ENCODE measurements around the gene ASXL1. TPM values are rescaled to one million over a fixed set of nuclear protein-coding genes. Genes with fewer than 3 reads are reported as not detected.
A peak's percentile ranks its signal among the peaks of the same experiment; 100 is the strongest.

ASXL1 gene
- total and polyA plus RNA-seq, 9 of the 15 experiments (the other 6 are each of a cell fraction or from before 2014, with no cell fraction given) = 6.5 to 65.3 (median 32.3) TPM

DNA sequence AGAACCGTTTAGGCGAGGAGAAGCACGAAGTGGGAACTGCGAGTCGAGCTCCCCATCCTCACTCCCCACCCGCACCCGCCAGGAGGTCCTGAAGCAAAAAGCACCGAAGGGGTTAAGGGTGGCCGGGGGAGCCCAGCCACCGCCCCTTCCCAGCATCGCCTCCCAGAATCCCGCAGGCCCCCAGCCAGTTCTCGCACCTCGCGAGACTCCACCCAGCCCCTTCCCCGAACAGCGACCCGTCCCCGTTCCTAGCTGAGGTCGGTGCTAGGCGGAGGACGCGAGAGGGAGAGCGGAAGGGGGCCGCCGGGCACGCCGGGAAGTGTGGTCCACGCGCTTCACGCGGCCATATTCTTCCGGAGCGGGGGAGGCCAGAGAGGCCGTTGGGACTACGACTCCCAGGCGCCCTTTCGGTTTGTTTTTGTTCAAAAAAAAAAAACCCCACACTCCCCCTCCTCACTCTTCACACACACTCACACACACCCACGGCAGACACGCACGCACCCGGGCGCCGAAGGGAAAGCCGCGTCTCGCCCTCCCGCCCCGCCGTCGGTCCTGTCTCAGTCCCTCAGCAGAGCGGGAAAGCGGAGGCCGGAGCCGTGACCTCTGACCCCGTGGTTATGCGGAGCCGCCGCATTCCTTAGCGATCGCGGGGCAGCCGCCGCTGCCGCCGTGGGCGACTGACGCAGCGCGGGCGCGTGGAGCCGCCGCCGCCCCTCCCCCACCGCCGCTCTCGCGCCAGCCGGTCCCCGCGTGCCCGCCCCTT is at the start of gene ASXL1 (continued):
- TF ChIP-seq, protein P1, sequence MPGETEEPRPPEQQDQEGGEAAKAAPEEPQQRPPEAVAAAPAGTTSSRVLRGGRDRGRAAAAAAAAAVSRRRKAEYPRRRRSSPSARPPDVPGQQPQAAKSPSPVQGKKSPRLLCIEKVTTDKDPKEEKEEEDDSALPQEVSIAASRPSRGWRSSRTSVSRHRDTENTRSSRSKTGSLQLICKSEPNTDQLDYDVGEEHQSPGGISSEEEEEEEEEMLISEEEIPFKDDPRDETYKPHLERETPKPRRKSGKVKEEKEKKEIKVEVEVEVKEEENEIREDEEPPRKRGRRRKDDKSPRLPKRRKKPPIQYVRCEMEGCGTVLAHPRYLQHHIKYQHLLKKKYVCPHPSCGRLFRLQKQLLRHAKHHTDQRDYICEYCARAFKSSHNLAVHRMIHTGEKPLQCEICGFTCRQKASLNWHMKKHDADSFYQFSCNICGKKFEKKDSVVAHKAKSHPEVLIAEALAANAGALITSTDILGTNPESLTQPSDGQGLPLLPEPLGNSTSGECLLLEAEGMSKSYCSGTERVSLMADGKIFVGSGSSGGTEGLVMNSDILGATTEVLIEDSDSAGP (CRISPR knock-in tag; IDR thresholded peaks at IDR 0.05) = no peak
- TF ChIP-seq ESRRA (IDR thresholded peaks at IDR 0.05; ENCODE audit: borderline replicate concordance, low read depth) = peak; percentile 49; the same call in 1 of the 2 replicates
- TF ChIP-seq CCAR2 (IDR thresholded peaks at IDR 0.05; ENCODE audit: low read depth, low read length) = no peak
- TF ChIP-seq MCM3 (IDR thresholded peaks at IDR 0.05) = no peak
- TF ChIP-seq FOS (IDR thresholded peaks at IDR 0.05; ENCODE audit: extremely low read depth, insufficient read length) = no peak
- TF ChIP-seq SREBF2 (CRISPR knock-in tag; IDR thresholded peaks at IDR 0.05) = no peak
- TF ChIP-seq, protein P2, sequence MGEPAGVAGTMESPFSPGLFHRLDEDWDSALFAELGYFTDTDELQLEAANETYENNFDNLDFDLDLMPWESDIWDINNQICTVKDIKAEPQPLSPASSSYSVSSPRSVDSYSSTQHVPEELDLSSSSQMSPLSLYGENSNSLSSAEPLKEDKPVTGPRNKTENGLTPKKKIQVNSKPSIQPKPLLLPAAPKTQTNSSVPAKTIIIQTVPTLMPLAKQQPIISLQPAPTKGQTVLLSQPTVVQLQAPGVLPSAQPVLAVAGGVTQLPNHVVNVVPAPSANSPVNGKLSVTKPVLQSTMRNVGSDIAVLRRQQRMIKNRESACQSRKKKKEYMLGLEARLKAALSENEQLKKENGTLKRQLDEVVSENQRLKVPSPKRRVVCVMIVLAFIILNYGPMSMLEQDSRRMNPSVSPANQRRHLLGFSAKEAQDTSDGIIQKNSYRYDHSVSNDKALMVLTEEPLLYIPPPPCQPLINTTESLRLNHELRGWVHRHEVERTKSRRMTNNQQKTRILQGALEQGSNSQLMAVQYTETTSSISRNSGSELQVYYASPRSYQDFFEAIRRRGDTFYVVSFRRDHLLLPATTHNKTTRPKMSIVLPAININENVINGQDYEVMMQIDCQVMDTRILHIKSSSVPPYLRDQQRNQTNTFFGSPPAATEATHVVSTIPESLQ (CRISPR knock-in tag; IDR thresholded peaks at IDR 0.05) = 0 out of 2 replicates have a peak, but pooled peaks have one; percentile 29
- TF ChIP-seq, protein P3, sequence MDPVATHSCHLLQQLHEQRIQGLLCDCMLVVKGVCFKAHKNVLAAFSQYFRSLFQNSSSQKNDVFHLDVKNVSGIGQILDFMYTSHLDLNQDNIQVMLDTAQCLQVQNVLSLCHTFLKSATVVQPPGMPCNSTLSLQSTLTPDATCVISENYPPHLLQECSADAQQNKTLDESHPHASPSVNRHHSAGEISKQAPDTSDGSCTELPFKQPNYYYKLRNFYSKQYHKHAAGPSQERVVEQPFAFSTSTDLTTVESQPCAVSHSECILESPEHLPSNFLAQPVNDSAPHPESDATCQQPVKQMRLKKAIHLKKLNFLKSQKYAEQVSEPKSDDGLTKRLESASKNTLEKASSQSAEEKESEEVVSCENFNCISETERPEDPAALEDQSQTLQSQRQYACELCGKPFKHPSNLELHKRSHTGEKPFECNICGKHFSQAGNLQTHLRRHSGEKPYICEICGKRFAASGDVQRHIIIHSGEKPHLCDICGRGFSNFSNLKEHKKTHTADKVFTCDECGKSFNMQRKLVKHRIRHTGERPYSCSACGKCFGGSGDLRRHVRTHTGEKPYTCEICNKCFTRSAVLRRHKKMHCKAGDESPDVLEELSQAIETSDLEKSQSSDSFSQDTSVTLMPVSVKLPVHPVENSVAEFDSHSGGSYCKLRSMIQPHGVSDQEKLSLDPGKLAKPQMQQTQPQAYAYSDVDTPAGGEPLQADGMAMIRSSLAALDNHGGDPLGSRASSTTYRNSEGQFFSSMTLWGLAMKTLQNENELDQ (CRISPR knock-in tag; IDR thresholded peaks at IDR 0.05; ENCODE audit: borderline replicate concordance) = no peak
- peak; percentile 12; the same call in 1 of the 2 replicates for TF ChIP-seq ZNF444 (CRISPR knock-in tag; IDR thresholded peaks at IDR 0.05)
- TF ChIP-seq, protein P4, sequence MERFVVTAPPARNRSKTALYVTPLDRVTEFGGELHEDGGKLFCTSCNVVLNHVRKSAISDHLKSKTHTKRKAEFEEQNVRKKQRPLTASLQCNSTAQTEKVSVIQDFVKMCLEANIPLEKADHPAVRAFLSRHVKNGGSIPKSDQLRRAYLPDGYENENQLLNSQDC (CRISPR knock-in tag; IDR thresholded peaks at IDR 0.05) = no peak
- TF ChIP-seq NCOA6 (IDR thresholded peaks at IDR 0.05) = no peak
- no peak for TF ChIP-seq DNMT1 (IDR thresholded peaks at IDR 0.05)
- no peak for TF ChIP-seq CBX5 (IDR thresholded peaks at IDR 0.05; ENCODE audit: borderline replicate concordance, low read depth)
- no peak for TF ChIP-seq ZNF324 (CRISPR knock-in tag; IDR thresholded peaks at IDR 0.05)
- peak; percentile 78 for TF ChIP-seq CREM (IDR thresholded peaks at IDR 0.05; ENCODE audit: low read depth)
- peak; percentile 87 for TF ChIP-seq ELF1 (tag; IDR thresholded peaks at IDR 0.05)
- peak; percentile 99 for TF ChIP-seq ARHGAP35 (IDR thresholded peaks at IDR 0.05; ENCODE audit: partially characterized antibody)
- no peak for TF ChIP-seq CEBPB (tag; IDR thresholded peaks at IDR 0.05)
- no peak for TF ChIP-seq ZNF3 (CRISPR knock-in tag; IDR thresholded peaks at IDR 0.05)
- TF ChIP-seq, protein P5, sequence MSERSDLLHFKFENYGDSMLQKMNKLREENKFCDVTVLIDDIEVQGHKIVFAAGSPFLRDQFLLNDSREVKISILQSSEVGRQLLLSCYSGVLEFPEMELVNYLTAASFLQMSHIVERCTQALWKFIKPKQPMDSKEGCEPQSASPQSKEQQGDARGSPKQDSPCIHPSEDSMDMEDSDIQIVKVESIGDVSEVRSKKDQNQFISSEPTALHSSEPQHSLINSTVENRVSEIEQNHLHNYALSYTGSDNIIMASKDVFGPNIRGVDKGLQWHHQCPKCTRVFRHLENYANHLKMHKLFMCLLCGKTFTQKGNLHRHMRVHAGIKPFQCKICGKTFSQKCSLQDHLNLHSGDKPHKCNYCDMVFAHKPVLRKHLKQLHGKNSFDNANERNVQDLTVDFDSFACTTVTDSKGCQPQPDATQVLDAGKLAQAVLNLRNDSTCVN (CRISPR knock-in tag; IDR thresholded peaks at IDR 0.05) = 0 out of 2 replicates have a peak, but pooled peaks have one; percentile 49
- peak; percentile 88 for TF ChIP-seq FIP1L1 (IDR thresholded peaks at IDR 0.05; ENCODE audit: low read depth, low read length, poor library complexity, severe bottlenecking)
- TF ChIP-seq HOXB6 (CRISPR knock-in tag; IDR thresholded peaks at IDR 0.05; ENCODE audit: borderline replicate concordance) = no peak
